ENCODE measurements around the gene MALRD1.

- TF ChIP-seq CTCF (IDR thresholded peaks at IDR 0.05): no peak
- TF ChIP-seq POLR2A (IDR thresholded peaks at IDR 0.05): no peak
Measured at GRCh38 chr10:19169684-19170083, 121.1 kb downstream of the MALRD1 start.

All from lower leg skin (tissue), 3 donors.